B cell (primary cell): ENCODE results near the gene NOG. TPM values are rescaled to one million over a fixed set of nuclear protein-coding genes. Genes with fewer than 3 reads are reported as not detected.

Source experiments
- ATAC-seq: fragments of 200-7000 bp; cut with Tn5 transposase; one replicate; pipeline ENCODE4 v1.10.0; 2021; ENCODE audit warnings: low read depth, mild to moderate bottlenecking, moderate number of reproducible peaks, moderate library complexity
- CTCF ChIA-PET: fragments of 350-600 bp; sonication (Branson Sonifier 250); formaldehyde crosslinking; loops from one replicate; lab custom pipeline; 2021; ENCODE audit warnings: antibody characterized with exemption, inconsistent platforms; lab: Charles Lee
- POLR2A ChIA-PET: fragments of 350-600 bp; sonication (Branson Sonifier 250); formaldehyde crosslinking; loops from one replicate; lab custom pipeline; 2021; ENCODE audit warnings: antibody characterized with exemption; lab: Charles Lee
- DNase-seq: peaks from one replicate; pipeline ENCODE4 v3.0.0; 2013
- H2AFZ ChIP-seq: 2 replicates; pipeline ENCODE4 v1.6.1; 2012; ENCODE audit warnings: mild to moderate bottlenecking, low read depth, low read length; ENCODE audit not compliant: insufficient read depth, poor library complexity, severe bottlenecking
- H3K27ac ChIP-seq, 2 donors: 1 replicate in 1 of 2; 2 replicates in 1 of 2; pipeline ENCODE4 v1.5.1; 2012 to 2013; ENCODE audit warnings: low read length in 2 of 2, mild to moderate bottlenecking in 2 of 2, moderate library complexity in 1 of 2
- H3K27me3 ChIP-seq, 4 experiments: fragments of 200-600 bp in 1 of 4; sonication (generic) in 1 of 4; replicated peaks in 1 of 4; 1 replicate in 2 of 4; 2 replicates in 2 of 4; pipeline versions ENCODE4 v1.6.1 to v1.7.0; 2013 to 2016; ENCODE audit warnings: low read length in 3 of 4, mild to moderate bottlenecking in 2 of 4, mixed read lengths in 1 of 4, moderate library complexity in 1 of 4; ENCODE audit not compliant: insufficient read depth in 4 of 4, control insufficient read depth in 3 of 4; ENCODE audit errors: control extremely low read depth in 1 of 4
- H3K36me3 ChIP-seq, 2 experiments: replicated peaks in 1 of 2; 1 replicate in 1 of 2; 2 replicates in 1 of 2; pipeline versions ENCODE4 v1.6.1 to v1.7.1; 2013; ENCODE audit warnings: low read length in 1 of 2; ENCODE audit not compliant: insufficient read depth in 2 of 2, control insufficient read depth in 1 of 2; ENCODE audit errors: control extremely low read depth in 1 of 2, extremely low read depth in 1 of 2
- H3K4me1 ChIP-seq, 2 donors: fragments of 200-600 bp in 1 of 2; sonication (generic) in 1 of 2; 1 replicate in 1 of 2; 2 replicates in 1 of 2; pipeline versions ENCODE4 v1.5.1 to v1.6.1; 2013 to 2017; ENCODE audit warnings: low read length in 2 of 2; ENCODE audit not compliant: control insufficient read depth in 2 of 2, insufficient read depth in 2 of 2
- H3K4me2 ChIP-seq: replicated peaks from 2 replicates; pipeline ENCODE3; 2012; ENCODE audit warnings: mild to moderate bottlenecking, low read depth, low read length; ENCODE audit not compliant: poor library complexity, severe bottlenecking
- H3K4me3 ChIP-seq, 5 experiments: fragments of 200-600 bp in 1 of 5; sonication (generic) in 1 of 5; 1 replicate in 3 of 5; 2 replicates in 2 of 5; pipeline versions ENCODE4 v1.5.1 to v1.7.0; 2011 to 2016; ENCODE audit warnings: low read length in 4 of 5, mild to moderate bottlenecking in 4 of 5, low read depth in 2 of 5, control low read depth in 1 of 5, moderate library complexity in 1 of 5; ENCODE audit not compliant: insufficient read depth in 1 of 5; ENCODE audit errors: control extremely low read depth in 1 of 5, extremely low read depth in 1 of 5
- H3K79me2 ChIP-seq: fragments of 200-600 bp; sonication (generic); one replicate; pipeline ENCODE4 v1.6.0; 2016; ENCODE audit warnings: low read length; ENCODE audit not compliant: control insufficient read depth, insufficient read depth
- H3K9ac ChIP-seq: fragments of 200-600 bp; sonication (generic); 2 replicates; pipeline ENCODE4 v1.6.1; 2017; ENCODE audit warnings: mild to moderate bottlenecking, low read length, moderate library complexity
- H3K9me3 ChIP-seq, 3 donors: one replicate each; pipeline versions ENCODE4 v1.6.1 to v1.7.1; 2013; ENCODE audit warnings: low read length in 2 of 3; ENCODE audit not compliant: control insufficient read depth in 2 of 3, insufficient read depth in 1 of 3; ENCODE audit errors: control extremely low read depth in 1 of 3
- H4K20me1 ChIP-seq: 2 replicates; pipeline ENCODE4 v1.6.0; 2012; ENCODE audit warnings: mild to moderate bottlenecking, low read length; ENCODE audit not compliant: insufficient read depth, control insufficient read depth, poor library complexity, severe bottlenecking
- H3K27ac Mint-ChIP-seq: one replicate; pipeline ENCODE4 v1.8.0; 2021; ENCODE audit warnings: mixed read lengths
- H3K27me3 Mint-ChIP-seq: one replicate; pipeline ENCODE4 v1.8.0; 2021; ENCODE audit warnings: mixed read lengths
- H3K4me1 Mint-ChIP-seq: one replicate; pipeline ENCODE4 v1.8.0; 2021; ENCODE audit warnings: mixed read lengths
- H3K4me3 Mint-ChIP-seq: one replicate; pipeline ENCODE4 v1.8.0; 2021; ENCODE audit warnings: mixed read lengths
- H3K9me3 Mint-ChIP-seq: one replicate; pipeline ENCODE4 v1.8.0; 2022; ENCODE audit warnings: mixed read lengths; ENCODE audit not compliant: insufficient read depth
- CTCF ChIP-seq: fragments of 200-600 bp; IDR thresholded peaks from one replicate; pipeline ENCODE4 v1.8.0; 2022; ENCODE audit warnings: antibody characterized with exemption, mild to moderate bottlenecking
- EZH2 ChIP-seq: IDR thresholded peaks from 2 replicates; pipeline ENCODE4 v1.6.1; 2012; ENCODE audit warnings: borderline replicate concordance, low read depth, mild to moderate bottlenecking, moderate library complexity, low read length; ENCODE audit not compliant: insufficient read depth, poor library complexity, severe bottlenecking
- WGBS: methylation state at CpG from one replicate; pipeline ENCODE4 v1.1.5; 2013; ENCODE audit warnings: missing lambda C conversion rate; ENCODE audit not compliant: insufficient coverage; 5-methylcytosine and 5-hydroxymethylcytosine counted together
- intact Hi-C: fragments of 100-400 bp; cut with micrococcal nuclease; formaldehyde crosslinking; loops from one replicate; pipeline ENCODE4 v1.10.0; 2022
- polyA plus RNA-seq: library from polyadenylated mRNA; depleted of rRNA; stranded (reverse); fragments of >200 nt; gene quantifications from 2 replicates; pipeline ENCODE4 v1.2.3, GENCODE V29; 2012
- total RNA-seq, 2 donors: library from RNA; stranded (reverse); fragments of 120-200 nt in 1 of 2; gene quantifications; 1 replicate in 1 of 2; 2 replicates in 1 of 2; pipeline versions ENCODE4 v1.2.3 to v1.2.4, GENCODE V29; 2013 to 2022

NOG gene
- total and polyA plus RNA-seq, 2 donors (not counting 1 experiment from before 2014, with no cell fraction given) = not detected

DNA sequence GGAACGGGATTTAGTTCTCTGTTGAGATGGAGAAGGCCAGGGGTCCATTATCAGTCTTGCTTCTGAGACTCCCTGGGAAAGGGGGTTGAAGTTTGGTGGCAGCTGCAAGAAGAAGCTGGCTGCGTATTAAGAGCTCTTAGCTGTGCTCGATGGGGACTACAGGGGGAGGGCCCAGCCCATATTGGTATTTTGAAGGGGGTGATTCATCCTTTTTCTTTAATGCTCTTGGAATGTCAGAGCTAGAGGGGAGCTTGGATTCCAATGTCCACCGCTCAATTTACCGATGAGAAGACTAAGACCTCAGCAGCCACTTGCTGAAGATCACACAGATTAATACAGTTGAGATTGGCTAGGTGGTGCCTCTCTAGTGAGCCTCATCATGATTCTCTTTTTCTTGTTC, 5.0 kb downstream of the NOG start:
- ChIA-PET POLR2A (no interaction called here), CTCF (no interaction called here)
- H3K27ac Mint-ChIP-seq = no peak overlapping the region
- H3K27me3 Mint-ChIP-seq = peaks cover 59% of the 10 kb centered on the region
- H3K9me3 Mint-ChIP-seq = no peaks in the 10 kb centered on the region
- no peak for TF ChIP-seq CTCF
- TF ChIP-seq EZH2 = no peak
- Histone ChIP-seq H2AFZ (no peak overlapping the region), H3K27ac (no peak overlapping the region), H3K9ac (no peak overlapping the region), H3K4me1 (peaks cover 30 to 37% of the 10 kb centered on the region in 2 donors), H3K4me3 (no peak overlapping the region), H3K27me3 (peaks cover 0 to 43% (median 27%) of the 10 kb centered on the region in 4 experiments), H3K36me3 (no peaks in the 10 kb centered on the region), H3K9me3 (peaks cover 0 to 10% (median 0%) of the 10 kb centered on the region in 3 donors), H3K4me2 (no peak overlapping the region), H4K20me1 (no peaks in the 10 kb centered on the region), H3K79me2 (no peaks in the 10 kb centered on the region)
- peak overlapping the region; percentile 30 for H3K4me3 Mint-ChIP-seq
- no peak for ATAC-seq
- 90% methylated on average over 2 of the region's 5 CpGs for WGBS
- DNase-seq = no peak
- intact Hi-C loops = no loop called here
- peaks cover 26% of the 10 kb centered on the region for H3K4me1 Mint-ChIP-seq

DNA sequence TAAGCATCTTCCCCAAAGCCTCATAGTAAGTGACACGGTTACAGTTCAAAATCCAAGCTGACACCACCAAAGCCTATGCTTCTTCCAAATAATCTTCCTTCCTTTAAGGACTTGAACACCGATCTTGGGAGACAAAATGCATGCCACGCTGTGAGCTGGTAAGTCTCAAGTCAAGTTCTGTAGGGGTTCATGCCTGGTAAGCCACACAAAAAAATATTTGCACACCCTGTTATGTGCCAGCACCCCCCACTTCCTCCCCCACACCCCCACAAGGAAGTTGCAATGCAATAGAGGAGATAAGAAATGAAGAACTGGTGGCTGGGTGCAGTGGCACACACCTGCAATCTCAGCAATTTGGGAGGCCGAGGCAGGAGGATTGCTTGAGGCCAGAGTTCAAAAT, 5.6 kb downstream of the NOG start:
- no peak overlapping the region for H2AFZ ChIP-seq
- H3K4me3 ChIP-seq = no peak overlapping the region
- no peaks in the 10 kb centered on the region for H3K79me2 ChIP-seq
- Mint-ChIP-seq H3K4me3 (no peak overlapping the region), H3K9me3 (no peaks in the 10 kb centered on the region), H3K27me3 (peaks cover 61% of the 10 kb centered on the region), H3K27ac (no peak overlapping the region), H3K4me1 (peaks cover 24% of the 10 kb centered on the region)
- no peak overlapping the region for H3K27ac ChIP-seq
- H3K4me2 ChIP-seq = no peak overlapping the region
- DNase-seq (no peak), ATAC-seq (no peak)
- no peaks in the 10 kb centered on the region for H4K20me1 ChIP-seq
- intact Hi-C loops = no loop called here
- no peak overlapping the region for H3K9ac ChIP-seq
- H3K4me1 ChIP-seq = peaks cover 29 to 35% of the 10 kb centered on the region in 2 donors
- ChIA-PET POLR2A (no interaction called here), CTCF (no interaction called here)
- TF ChIP-seq EZH2 (no peak), CTCF (no peak)
- WGBS = 78% methylated on average over 2 of the region's 4 CpGs
- H3K36me3 ChIP-seq = no peaks in the 10 kb centered on the region
- peaks cover 0 to 42% (median 27%) of the 10 kb centered on the region in 4 experiments for H3K27me3 ChIP-seq
- peaks cover 0 to 10% (median 0%) of the 10 kb centered on the region in 3 donors for H3K9me3 ChIP-seq
